Measurements from ENCODE around the gene BIRC7.

DNA sequence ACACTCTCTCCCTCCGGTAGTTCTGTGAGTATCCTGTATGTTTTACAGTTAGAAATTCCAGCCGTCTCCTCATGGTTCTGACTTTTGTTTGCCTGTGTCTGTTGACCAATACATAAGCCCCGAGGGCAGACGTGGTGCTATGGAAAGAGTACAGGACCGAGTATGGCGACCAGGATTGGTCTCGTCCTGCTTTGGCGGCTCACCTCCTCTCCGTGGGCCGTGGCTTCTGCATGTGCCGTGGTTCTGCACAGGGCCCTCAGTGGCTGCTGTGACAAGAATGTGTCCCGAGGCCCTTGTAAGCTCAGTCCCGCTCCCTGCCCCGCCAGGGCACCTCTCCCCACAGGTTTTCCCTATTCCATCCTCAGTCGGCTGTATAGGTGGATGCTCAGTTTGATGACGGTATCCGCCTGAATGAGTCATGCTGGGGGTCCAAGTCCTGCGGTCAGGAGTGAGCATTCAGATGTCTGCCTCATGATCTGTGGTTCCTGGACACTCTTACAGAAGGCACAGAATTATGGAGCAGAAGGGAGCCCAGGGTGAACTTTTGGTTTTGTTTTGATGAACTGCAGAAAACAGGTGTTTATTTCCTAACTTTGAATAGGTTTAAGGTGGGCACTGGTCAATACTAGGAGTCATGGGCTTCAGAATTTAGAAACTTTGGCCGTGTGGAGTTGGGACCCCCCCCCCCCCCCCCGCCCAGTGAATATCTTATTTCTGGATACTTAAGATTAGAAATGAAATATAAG is 38.1 kb downstream of the BIRC7 start:
- TF ChIP-seq, protein P1, sequence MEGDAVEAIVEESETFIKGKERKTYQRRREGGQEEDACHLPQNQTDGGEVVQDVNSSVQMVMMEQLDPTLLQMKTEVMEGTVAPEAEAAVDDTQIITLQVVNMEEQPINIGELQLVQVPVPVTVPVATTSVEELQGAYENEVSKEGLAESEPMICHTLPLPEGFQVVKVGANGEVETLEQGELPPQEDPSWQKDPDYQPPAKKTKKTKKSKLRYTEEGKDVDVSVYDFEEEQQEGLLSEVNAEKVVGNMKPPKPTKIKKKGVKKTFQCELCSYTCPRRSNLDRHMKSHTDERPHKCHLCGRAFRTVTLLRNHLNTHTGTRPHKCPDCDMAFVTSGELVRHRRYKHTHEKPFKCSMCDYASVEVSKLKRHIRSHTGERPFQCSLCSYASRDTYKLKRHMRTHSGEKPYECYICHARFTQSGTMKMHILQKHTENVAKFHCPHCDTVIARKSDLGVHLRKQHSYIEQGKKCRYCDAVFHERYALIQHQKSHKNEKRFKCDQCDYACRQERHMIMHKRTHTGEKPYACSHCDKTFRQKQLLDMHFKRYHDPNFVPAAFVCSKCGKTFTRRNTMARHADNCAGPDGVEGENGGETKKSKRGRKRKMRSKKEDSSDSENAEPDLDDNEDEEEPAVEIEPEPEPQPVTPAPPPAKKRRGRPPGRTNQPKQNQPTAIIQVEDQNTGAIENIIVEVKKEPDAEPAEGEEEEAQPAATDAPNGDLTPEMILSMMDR (conservative IDR thresholded peaks at IDR 0.05; ENCODE audit: low read length), result no peak
- no peak for TF ChIP-seq EZH2phosphoT487 (IDR thresholded peaks at IDR 0.05; ENCODE audit: borderline replicate concordance, low read depth, low read length)

Measured in OCI-LY7 (cell line).